Measurements from ENCODE around the gene TNFRSF1B. TPM values are rescaled to one million over a fixed set of nuclear protein-coding genes. Genes with fewer than 3 reads are reported as not detected.

TNFRSF1B gene
- total and polyA plus RNA-seq, 2 of the 8 experiments (the other 6 are each of a cell fraction or from before 2014, with no cell fraction given): 1.7 to 2.9 TPM

GRCh38 chr1:12245116-12245515 lies 78.3 kb downstream of the TNFRSF1B start:
- CTCF ChIA-PET (ENCODE audit: partially characterized antibody): interaction anchor here (1.1 to 4.2 kb wide), 6 partner anchors 13 to 120 kb away, joined by 3 to 25 read pairs (median 7); no protein-coding TSS in a partner anchor
- no peak for FAIRE-seq
- H3K4me3 ChIP-seq (ENCODE audit: extremely low read depth in 1 of 4, insufficient read depth in 2 of 4, low read depth in 3 of 4, low read length in 4 of 4): no peak overlapping the region

More at GRCh38 chr1:12245116-12245515, 78.3 kb downstream of the TNFRSF1B start:
- no peak overlapping the region for H3K23ac ChIP-seq (ENCODE audit: insufficient read length)
- H2AFZ ChIP-seq (ENCODE audit: low read length): no peak overlapping the region
- H3K27ac ChIP-seq (ENCODE audit: low read depth, low read length): no peak overlapping the region
- POLR2A ChIA-PET (ENCODE audit: partially characterized antibody): no interaction called here
- H3K27me3 ChIP-seq (replicated peaks in 1 of 4; ENCODE audit: control insufficient read depth in 3 of 4, extremely low read depth in 1 of 4, insufficient read depth in 3 of 4, low read length in 3 of 4): no peaks in the 10 kb centered on the region
- H3K18ac ChIP-seq (ENCODE audit: extremely low read depth, low read length): no peak overlapping the region
- H4K8ac ChIP-seq (ENCODE audit: extremely low read depth, insufficient read depth, low read length): no peak overlapping the region
- no peaks in the 10 kb centered on the region for H3K79me2 ChIP-seq (ENCODE audit: control insufficient read depth in 1 of 2, insufficient read depth in 2 of 2, low read length in 2 of 2)
- H3K4me1 ChIP-seq (replicated peaks in 1 of 4; ENCODE audit: control insufficient read depth in 3 of 4, insufficient read depth in 4 of 4, low read length in 3 of 4): peaks cover 0 to 21% (median 10%) of the 10 kb centered on the region in 4 experiments; a peak in 4 of 7 replicates
- H4K5ac ChIP-seq (ENCODE audit: insufficient read length, low read depth, low read length): no peak overlapping the region
- no peak overlapping the region for H3K14ac ChIP-seq (ENCODE audit: insufficient read length)
- H2BK20ac ChIP-seq (ENCODE audit: low read length): no peak overlapping the region
- H3K4me2 ChIP-seq (ENCODE audit: insufficient read depth in 1 of 2, low read depth in 2 of 2, low read length in 2 of 2): no peak overlapping the region
- no peak overlapping the region for H3K56ac ChIP-seq (replicated peaks; ENCODE audit: insufficient read length, low read depth, low read length)
- peaks cover 4 to 24% (median 7%) of the 10 kb centered on the region in 4 experiments; a peak in 5 of 8 replicates for H3K36me3 ChIP-seq (ENCODE audit: control insufficient read depth in 2 of 4, insufficient read depth in 4 of 4, low read length in 3 of 4)
- H4K91ac ChIP-seq (replicated peaks; ENCODE audit: insufficient read length, low read length): no peak overlapping the region
- no peaks in the 10 kb centered on the region for H3K23me2 ChIP-seq (ENCODE audit: low read depth, low read length)
- no peak overlapping the region for H2BK5ac ChIP-seq (ENCODE audit: low read depth, low read length)
- peaks cover 0 to 1% of the 10 kb centered on the region in 2 experiments for H4K20me1 ChIP-seq (replicated peaks in 1 of 2; ENCODE audit: control insufficient read depth in 1 of 2, insufficient read depth in 2 of 2, low read length in 2 of 2)
- H2AK5ac ChIP-seq (ENCODE audit: low read depth, low read length): no peak overlapping the region
- DNase-seq (ENCODE audit: low read depth in 1 of 2, low spot score in 2 of 2): no peak
- 89% methylated on average over 3 of the region's 3 CpGs; no CpG with 5 or more reads in 1 of the 2 experiments for WGBS, 2 experiments (ENCODE audit: extremely low coverage in 1 of 2, insufficient coverage in 1 of 2, insufficient read length in 1 of 2, insufficient replicate concordance in 2 of 2, low coverage in 1 of 2, low lambda C conversion rate in 2 of 2, missing lambda C conversion rate in 1 of 2)
- H3K79me1 ChIP-seq (ENCODE audit: low read depth, low read length): no peaks in the 10 kb centered on the region
- no peak overlapping the region for H2BK15ac ChIP-seq (ENCODE audit: low read length)
- no peak overlapping the region for H2BK12ac ChIP-seq (ENCODE audit: low read depth, low read length)
- no peak for TF ChIP-seq MAX (IDR thresholded peaks at IDR 0.05)
- TF ChIP-seq NRF1 (IDR thresholded peaks at IDR 0.05; ENCODE audit: low read depth, low read length): no peak
- no peak for TF ChIP-seq KDM5A (IDR thresholded peaks at IDR 0.05; ENCODE audit: low read length)
- no peak for TF ChIP-seq PHF8 (conservative IDR thresholded peaks at IDR 0.05; ENCODE audit: low read depth, low read length)
- no peak for TF ChIP-seq HDAC6 (IDR thresholded peaks at IDR 0.05; ENCODE audit: low read depth, low read length)
- no peak for TF ChIP-seq JUN (IDR thresholded peaks at IDR 0.05; ENCODE audit: low read depth, low read length)
- no peak for TF ChIP-seq USF2 (IDR thresholded peaks at IDR 0.05; ENCODE audit: low read length)
- no peak for TF ChIP-seq RAD21 (IDR thresholded peaks at IDR 0.05 in 1 of 2, conservative IDR thresholded peaks at IDR 0.05 in 1 of 2; ENCODE audit: low read depth in 2 of 2, low read length in 2 of 2)
- no peak for TF ChIP-seq BRCA1 (IDR thresholded peaks at IDR 0.05; ENCODE audit: low read depth, low read length)
- no peak for TF ChIP-seq ZNF274 (IDR thresholded peaks at IDR 0.05; ENCODE audit: borderline replicate concordance, extremely low read depth, low read length)
- TF ChIP-seq TAF7 (optimal IDR thresholded peaks at IDR 0.05; ENCODE audit: borderline replicate concordance, low read depth, low read length): no peak
- TF ChIP-seq POLR2AphosphoS5 (IDR thresholded peaks at IDR 0.05; ENCODE audit: low read depth, low read length): no peak
- no peaks in the 10 kb centered on the region for H3K9me3 ChIP-seq (ENCODE audit: insufficient read depth in 2 of 2, low read depth in 1 of 2, low read length in 1 of 2)
- H3K4ac ChIP-seq (replicated peaks; ENCODE audit: insufficient read length, low read depth, low read length): no peak overlapping the region
- H3K9ac ChIP-seq (replicated peaks in 1 of 4; ENCODE audit: extremely low read depth in 1 of 4, low read depth in 3 of 4, low read length in 3 of 4): no peak overlapping the region
- no peak overlapping the region for H2BK120ac ChIP-seq (replicated peaks; ENCODE audit: low read depth, low read length)

Measured in H1 (cell line).